ENCODE measurements around the gene PIN1.

The PIN1 gene

DNA sequence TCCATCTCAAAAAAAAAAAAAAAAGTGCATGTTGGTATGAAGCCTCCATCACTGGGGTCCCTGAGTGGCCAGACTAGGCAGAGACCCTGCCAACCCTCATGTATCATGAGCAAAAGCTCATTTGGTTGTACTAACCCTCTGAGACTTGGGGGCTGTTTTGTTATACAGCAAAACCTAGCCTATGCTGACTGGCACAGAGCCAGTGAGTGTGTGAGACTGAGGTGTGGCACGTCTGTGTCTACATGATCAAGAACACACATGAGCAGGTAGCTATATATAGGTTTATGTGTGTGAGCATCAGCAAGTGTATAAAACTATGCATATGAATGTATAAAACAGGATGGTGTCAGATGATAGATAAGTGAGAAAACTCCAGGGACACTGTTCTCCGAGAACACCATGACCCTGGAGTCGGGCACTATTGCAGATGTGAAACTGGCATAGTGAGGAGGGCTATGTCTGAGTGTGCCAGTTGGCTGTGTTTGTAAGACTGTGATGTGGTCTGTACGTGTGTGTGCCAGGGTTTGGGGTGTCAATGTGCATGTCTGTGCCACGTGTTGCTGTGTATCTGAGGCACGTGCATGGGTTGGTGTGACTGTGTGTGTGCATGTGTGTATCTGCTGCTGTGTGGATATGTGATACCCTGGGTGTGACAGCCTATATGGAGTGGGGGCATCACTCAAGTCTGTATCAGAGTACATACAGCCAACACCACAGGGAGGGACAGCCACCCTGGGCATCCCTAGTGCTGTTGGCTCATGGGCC lies 56.7 kb downstream of the PIN1 start:
- no peak for DNase-seq

Measured in activated CD8-positive, alpha-beta memory T cell treated with anti-CD3 and anti-CD28 coated beads, Interleukin-2, amount 50 U/mL, for 48 hours (primary cell).